A673 (cell line): ENCODE data around the gene ATP11C.

Experiments
- EZH2 ChIP-seq: fragments of 200-600 bp; sonication (generic); IDR thresholded peaks from 2 replicates; pipeline ENCODE4 v1.6.1; 2017; ENCODE audit warnings: borderline replicate concordance, low read depth, mild to moderate bottlenecking, mixed read lengths, antibody characterized with exemption, low read length; ENCODE audit not compliant: poor library complexity, severe bottlenecking
- TF ChIP-seq, protein P1 (sequence below): fragments of 300-800, 200-600 bp; sonication (generic); conservative IDR thresholded peaks from 2 replicates; pipeline ENCODE4 v1.5.1; 2017; ENCODE audit warnings: low read depth, mild to moderate bottlenecking, antibody characterized with exemption, low read length, moderate library complexity, mixed read lengths

DNA sequence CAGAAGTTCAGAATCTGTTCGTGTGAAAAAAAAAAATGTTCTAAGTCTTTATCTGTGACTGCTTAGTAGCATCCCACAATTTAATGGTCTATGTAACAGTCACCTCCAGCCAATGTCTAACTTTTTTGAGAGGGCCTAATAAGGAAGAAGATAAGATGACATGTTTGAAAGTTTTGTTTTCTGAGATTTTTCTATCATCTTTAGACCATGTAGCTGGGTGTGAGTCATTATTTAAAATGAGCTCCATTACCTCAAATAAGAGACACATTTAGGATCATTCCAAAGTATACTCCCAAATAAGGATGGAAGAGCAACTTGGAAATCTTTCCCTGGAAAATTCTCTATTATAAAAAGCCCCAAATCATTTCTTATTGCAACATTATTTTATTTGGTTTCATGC lies 196.7 kb downstream of the ATP11C start:
- TF ChIP-seq, protein P1, sequence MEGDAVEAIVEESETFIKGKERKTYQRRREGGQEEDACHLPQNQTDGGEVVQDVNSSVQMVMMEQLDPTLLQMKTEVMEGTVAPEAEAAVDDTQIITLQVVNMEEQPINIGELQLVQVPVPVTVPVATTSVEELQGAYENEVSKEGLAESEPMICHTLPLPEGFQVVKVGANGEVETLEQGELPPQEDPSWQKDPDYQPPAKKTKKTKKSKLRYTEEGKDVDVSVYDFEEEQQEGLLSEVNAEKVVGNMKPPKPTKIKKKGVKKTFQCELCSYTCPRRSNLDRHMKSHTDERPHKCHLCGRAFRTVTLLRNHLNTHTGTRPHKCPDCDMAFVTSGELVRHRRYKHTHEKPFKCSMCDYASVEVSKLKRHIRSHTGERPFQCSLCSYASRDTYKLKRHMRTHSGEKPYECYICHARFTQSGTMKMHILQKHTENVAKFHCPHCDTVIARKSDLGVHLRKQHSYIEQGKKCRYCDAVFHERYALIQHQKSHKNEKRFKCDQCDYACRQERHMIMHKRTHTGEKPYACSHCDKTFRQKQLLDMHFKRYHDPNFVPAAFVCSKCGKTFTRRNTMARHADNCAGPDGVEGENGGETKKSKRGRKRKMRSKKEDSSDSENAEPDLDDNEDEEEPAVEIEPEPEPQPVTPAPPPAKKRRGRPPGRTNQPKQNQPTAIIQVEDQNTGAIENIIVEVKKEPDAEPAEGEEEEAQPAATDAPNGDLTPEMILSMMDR, result no peak
- TF ChIP-seq EZH2, result no peak
